HS-5 (cell line): Measurements from ENCODE around the gene TRIM16.
"Not testable (repeated sequence)": the region's sequence is repeated elsewhere in the genome, so short reads cannot be mapped to it uniquely, and the experiment has no call there.

Experiments used
- DNase-seq: peaks from one replicate; pipeline ENCODE4 v3.0.0-alpha.2; 2012; ENCODE audit warnings: low read depth

TRIM16 gene

DNA sequence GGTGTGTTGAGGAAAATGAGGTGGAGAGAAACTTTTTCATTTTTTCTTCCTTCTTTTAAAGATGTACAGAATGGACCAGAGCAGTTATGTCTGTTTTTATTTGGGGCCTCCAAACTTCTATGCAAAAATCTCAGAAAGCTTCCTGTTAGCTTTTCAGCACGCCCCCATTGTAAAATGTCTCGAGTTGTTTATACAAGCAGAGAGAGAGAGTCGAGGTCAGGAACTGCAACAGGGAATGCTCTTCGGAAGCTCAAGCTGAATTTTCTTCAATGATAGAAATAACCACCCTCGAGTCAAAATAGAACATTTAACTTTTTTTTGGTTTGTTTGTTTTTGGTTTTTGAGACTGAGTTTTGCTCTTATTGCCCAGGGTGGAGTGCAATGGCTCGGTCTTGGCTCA is 68.3 kb downstream of the TRIM16 start:
- not testable (repeated sequence) for DNase-seq

- not testable (repeated sequence) for DNase-seq
Measured at GRCh38 chr17:15613111-15613510, 71.0 kb downstream of the TRIM16 start.

DNA sequence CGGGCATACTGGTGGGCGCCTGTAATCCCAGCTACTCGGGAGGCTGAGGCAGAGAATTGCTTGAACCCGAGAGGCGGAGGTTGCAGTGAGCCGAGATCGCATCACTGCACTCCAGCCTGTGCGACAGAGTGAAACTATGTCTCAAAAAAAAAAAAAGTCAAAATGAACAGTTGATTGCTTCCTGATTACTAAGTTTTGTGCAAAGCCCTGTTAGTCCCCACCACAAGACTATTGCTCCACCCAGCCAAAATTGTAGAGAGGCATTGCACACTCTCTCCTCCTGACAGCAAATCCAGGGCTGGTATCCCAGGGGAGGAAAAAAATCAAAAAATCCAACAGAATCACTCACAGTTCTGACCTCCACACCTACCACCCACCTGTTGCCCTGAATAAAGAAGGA is 91.2 kb downstream of the TRIM16 start:
- not testable (repeated sequence) for DNase-seq

DNA sequence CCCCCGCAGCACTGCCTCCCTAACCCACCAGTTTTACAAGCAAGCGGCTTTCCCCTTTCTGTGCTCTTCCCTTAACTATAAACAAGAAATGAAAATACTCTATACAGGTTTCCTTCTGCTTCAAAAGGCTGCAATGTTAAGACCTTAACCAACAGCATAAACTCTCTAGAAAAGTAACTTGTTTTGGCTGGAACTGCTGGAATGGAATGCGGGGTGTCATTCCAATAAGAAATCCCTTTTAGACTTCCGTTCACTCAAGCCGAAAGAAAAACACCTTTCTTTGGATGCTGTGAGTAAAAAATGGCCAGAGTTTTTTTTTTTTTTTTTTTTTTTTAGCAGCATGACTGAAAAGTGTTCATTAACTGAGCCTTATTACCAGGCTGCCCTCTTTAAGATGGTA is 92.1 kb downstream of the TRIM16 start:
- not testable (repeated sequence) for DNase-seq

DNA sequence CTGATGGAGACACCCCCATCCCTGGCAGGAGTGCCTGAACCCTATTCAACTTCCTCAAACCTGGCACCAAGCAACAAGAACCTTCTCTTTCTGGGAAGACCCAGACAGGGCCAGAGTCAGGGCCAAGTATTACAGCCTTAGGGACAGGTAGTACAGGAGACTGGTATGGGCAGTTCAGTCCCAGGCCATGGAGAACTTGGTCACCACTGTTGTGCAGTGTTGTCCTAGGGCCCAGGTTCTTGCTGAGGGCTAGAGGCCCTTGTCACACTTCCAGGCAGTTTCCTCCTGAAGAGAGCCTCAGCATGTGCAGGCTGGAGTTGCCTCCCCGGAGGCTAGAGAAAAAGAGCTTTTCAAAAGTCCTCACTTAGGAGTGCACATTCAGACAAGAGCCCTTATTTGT is 93.3 kb downstream of the TRIM16 start:
- not testable (repeated sequence) for DNase-seq

DNA sequence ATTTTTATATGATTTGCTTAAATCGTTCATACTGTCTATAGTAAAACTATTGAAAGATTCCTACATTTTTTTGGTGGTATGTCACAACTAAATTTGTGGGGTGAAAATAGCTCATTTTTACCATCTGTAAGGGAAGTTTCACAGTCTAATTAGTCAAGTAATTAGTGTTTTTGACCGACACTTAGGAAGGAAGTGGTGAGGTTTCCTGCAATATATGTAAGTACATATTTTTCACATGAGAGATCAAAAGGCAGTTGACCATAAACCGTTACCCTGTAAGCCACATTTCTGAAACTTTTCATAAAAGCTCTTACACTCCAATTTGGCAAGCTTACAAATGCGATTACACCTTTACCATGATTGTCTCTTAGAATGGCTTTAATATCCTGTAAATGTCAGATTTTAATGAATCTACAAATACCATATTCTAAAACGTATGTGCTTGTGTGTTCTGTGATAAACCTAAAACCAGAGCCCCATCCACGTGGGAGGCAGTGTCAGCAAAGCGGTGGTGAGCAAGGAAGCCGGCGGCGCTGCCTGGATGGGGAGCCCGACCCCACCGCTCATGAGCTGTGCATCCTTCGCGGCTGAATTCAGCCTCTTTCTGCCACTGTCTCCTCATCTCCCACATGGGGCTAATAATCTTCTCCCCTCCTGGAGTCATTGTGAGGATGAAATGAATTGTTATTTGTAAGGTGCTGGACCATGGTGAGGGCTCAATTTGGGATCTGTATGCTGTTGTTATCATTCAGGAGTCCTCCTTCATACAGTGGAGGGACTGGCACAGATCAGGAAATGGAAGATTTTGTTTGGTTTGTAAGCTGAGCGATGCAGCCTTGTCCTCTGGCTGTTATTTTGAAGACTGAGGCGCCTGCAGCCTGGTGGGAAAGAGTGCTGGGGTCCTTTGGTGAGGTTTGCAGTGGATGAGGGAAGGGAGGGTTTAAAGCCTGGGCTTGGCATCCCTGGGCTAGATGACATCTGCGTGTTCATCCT is 94.3 kb downstream of the TRIM16 start:
- not testable (repeated sequence) for DNase-seq

GRCh38 chr17:15588017-15588416 is 96.1 kb downstream of the TRIM16 start:
- DNase-seq = not testable (repeated sequence)

DNA sequence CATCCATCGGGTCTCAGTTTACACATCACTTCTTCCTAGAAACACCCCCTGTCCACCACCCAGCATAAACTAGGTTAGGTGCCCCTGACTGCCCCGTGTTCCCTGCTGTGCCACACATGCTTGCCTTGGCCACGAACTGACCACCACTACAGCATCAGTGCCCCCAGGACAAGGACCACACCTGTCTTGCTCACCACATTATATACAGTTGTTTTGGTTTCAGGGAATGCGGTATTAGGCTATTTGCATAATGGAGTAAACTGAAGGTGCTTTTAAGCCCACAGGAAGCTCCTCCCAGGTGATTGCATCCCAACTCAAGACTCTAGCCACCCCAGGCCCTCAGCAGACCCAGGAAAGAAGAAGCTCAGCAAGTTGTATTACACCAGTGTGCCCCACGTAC is 100.8 kb downstream of the TRIM16 start:
- not testable (repeated sequence) for DNase-seq

DNA sequence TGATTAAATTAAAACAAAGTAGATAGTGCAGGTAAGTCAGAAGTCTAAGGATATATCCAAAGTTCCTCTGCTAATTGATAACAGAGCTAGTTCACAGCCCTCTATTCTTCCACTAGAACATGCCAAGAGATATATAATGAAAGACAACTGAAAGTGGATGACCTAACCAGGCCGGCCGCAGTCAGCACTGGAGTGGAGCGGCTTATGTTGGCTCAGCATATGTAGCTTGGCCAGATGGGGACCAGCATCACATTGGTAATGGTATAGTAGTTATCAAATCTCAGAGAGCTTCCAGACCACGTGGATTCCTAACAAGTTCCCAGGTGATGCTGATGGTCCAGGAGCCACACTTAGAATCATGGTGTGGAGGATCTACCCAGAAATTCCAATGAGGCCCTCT is 102.6 kb downstream of the TRIM16 start:
- DNase-seq = not testable (repeated sequence)
